NCI-H1436 (cell line): Measurements from ENCODE around the gene ZNF14.
"Not testable (repeated sequence)": the region's sequence is repeated elsewhere in the genome, so short reads cannot be mapped to it uniquely, and the experiment has no call there.

Experiments
- DNase-seq: peaks from one replicate; lab custom pipeline; 2025; lab: John Stamatoyannopoulos, UW

Gene ZNF14

GRCh38 chr19:19746286-19747213 lies 13.6 kb upstream of the ZNF14 start:
- DNase-seq = no peak

- DNase-seq = no peak
Observed at GRCh38 chr19:19745496-19746285, 12.8 kb upstream of the ZNF14 start.

DNA sequence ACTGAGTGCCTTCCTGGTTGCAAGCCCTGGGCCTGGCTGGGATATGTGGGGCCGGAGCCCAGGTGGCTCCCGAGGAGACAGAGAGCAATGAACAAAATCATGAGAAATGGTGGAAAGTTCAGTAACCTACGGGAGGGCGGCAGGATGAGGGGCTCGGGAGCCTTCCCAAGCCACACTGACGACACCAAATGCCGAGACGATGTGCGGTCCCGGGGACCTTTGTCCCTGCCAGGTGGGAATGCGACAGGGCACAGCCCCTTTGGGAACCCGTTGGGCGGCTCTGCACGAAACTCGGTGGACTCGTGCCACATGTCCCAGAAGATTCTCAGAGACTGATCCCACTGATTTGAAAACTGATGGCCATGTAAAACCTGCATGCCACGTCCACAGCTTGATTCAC lies 11.7 kb upstream of the ZNF14 start:
- no peak for DNase-seq

DNA sequence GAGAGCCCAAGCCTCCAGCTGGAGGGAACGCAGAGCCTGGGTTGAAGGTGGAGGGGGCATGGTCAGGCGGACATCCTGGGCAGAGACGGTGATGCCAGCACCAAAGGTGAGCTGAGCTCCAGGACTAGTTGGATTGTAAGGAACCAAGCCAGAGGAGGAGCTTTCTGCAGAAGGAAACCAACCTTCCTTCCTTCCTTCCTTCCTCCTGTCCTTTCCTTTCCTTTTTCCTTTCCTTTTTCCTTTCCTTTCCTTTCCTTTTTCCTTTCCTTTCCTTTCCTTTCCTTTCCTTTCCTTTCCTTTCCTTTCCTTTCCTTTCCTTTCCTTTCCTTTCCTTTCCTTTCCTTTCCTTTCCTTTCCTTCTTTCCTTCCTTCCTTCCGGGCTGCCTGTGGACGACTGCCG lies 11.0 kb upstream of the ZNF14 start:
- not testable (repeated sequence) for DNase-seq

DNA sequence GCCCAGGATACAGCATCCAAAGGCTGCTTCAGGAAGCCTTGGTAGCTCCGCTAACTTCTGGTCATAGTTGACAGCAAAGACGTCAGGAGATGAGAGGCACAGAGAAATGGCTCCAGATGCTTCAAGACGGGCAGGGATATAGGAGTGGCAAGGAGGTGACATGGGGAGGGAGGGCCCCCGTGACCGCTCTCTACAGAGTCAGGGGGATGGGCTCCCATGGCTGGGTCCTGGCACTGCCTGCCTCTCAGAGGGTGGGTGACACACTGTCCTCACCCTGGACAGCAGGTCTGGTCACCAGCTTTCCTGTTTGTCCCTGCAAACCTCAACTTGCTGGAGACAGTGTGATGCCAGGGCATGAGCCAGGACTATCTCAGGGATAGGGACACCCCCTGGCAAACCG lies 10.3 kb upstream of the ZNF14 start:
- DNase-seq = no peak

DNA sequence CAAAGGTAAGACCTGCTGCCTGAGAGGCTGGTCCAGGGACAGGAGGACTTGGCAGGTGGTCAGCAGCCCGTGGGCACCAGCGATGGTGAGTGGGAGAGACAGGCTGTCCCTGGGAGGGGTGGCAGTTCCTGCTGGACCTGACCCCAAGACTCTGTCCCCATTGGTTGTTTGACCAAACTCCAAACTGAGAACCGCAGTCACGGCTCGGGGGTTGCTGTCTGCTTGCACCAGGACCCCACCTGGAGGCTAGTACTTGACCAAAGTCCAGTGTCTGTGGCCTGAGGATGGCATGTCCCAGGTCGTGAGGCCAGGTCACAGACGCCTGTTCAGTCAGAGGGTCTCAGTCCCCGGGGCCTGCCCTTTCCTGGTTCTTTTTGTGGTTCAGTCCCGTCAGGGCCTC lies 9.9 kb upstream of the ZNF14 start:
- no peak for DNase-seq

DNA sequence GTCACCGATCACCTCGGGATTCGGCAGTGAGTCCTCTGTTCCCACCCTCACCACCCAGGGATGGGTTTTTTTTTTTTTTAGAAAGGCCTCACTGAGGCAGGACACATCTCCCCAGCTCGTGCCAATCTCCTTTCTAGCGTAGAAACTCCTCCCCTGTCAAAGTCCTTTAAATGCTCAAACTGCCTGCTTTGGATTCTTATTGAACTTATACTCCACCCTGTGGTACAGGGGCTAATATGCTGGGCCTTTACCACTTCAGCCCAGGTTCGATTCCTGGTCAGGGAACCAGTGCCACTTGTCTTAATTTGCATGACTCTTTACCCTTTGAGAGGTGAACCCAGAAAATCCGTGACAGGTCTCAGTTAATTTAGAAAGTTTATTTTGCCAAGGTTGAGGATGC lies 8.3 kb upstream of the ZNF14 start:
- DNase-seq = no peak

DNA sequence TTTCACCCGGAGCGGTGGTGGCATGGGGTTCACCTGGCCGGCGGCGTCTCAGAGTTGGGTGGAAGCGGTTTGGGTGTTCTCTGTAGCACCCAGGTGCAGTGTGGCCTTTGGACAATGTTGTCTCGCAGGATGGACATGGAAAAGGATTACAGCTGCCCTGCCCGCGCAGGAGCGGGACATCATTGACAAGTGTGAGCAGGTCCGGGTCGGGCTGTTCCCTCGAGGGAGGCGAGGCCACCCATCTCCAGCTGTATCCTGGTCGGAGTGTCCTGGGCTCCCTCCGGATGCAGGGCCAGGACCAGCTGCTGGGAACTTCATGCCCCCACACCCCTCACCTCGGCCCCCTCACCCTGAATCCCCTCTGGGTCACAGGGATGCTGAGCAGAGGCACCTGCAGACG lies 7.8 kb upstream of the ZNF14 start:
- no peak for DNase-seq

- no peak for DNase-seq
Observed at GRCh38 chr19:19738564-19738963, 5.7 kb upstream of the ZNF14 start.

DNA sequence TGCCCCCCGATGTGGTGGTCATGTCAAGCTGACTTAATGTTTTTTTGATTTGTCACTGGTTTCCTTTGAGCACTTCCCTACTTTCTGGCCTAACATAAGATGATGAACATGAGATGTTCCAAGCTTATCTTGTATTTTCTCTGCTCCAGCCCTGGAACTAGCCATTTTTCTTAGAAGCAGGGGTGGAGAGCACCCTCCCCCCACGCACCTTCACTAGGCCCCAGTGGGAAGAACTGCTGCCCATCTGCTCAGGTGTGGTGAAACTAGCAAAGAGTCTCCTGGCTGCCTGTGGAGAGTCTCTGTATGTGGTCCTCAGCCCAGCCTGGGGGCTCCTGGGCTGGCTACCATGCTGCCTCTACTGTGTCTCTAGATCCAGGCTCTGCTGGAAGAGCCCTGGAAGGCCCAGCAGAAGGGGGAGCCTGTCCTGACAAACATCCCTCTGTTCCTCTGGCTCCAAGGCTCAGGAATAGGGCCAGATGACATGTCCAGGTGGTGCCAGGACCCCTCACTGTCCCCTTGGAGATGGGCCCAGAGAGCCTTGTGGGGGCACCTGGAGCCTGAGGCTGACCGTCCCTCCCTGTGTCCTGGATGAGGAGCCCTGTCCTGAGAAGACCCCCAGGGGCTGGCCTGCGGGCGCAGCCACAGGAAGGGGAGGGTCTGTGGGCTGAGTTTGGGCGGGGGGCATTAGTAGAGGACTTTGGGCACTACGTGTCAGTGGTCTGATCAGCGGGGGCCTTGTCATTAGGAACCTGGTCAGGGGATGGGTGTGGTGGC lies 4.8 kb upstream of the ZNF14 start:
- no peak for DNase-seq

GRCh38 chr19:19721896-19722295 lies 11.0 kb downstream of the ZNF14 start:
- DNase-seq = no peak

DNA sequence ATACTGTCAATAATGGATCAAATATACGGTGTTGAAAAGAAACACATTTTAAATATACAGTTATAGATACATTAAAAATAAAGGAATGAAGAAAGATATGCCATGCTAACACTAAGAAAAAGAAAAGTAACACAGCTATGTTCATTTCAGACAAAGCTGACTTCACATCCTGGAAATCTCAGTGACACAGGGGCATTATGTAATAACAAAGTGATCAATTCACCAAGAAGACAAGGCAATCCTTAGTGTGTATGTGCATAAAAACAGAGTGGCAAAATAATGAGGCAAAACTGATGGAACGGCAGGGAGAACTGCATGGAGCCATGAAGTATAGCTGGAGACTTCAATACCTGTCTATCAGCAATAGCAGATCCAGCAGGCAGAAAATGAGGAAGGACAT lies 13.1 kb downstream of the ZNF14 start:
- DNase-seq = no peak

DNA sequence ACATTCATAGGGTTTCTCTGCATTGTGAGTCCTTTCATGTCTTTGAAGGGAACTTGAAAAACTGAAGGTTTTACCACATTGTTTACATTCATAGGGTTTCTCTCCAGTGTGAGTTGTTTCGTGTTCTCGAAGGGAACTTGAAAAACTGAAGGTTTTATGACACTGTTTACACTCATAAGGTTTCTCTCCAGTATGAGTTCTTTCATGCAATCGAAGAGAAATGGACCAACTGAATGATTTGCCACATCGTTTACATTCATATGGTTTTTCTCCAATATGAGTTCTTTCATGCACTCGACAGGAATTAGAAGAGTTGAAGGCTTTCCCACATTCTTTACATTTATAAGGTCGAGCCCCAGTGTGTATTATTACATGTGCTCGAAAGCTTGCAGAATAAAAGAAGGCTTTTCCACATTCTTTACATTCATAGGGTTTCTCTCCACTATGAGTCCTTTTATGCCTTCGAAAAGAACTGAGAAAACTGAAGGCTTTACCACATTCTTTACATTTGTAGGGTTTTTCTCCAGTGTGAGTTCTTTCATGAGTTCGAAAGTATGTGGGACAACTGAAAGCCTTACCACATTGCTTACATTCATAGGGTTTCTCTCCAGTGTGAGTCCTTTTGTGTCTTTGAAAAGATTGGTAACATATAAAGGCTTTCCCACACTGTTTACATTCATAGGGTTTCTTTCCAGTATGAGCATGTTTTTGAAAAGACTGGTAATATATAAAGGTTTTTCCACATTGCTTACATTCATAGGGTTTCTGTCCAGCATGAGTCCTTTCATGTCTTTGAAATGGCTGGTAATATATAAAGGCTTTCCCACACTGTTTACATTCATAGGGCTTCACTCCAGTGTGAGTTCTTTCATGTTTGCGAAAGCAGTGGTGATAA lies 20.7 kb downstream of the ZNF14 start:
- no peak for DNase-seq

- no peak for DNase-seq
Observed at GRCh38 chr19:19711306-19711933, 21.5 kb downstream of the ZNF14 start.

DNA sequence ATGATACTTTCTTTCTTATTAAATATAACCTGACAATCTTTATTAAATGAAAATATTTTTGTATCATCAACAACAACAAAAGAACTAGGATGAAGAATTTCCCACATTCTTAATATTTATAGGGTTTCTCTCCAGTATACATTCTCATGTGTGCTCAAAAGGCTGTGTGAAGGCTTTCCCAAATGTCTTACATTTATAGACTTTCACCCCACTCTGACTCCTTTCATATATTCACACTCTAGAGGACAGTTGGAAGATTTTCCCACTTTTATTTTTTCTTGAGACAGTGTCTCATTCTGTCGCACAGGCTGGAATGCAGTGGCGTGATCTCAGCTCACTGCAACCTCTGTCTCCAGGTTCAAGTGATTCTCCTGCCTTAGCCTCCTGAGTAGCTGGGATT lies 22.4 kb downstream of the ZNF14 start:
- DNase-seq = no peak

DNA sequence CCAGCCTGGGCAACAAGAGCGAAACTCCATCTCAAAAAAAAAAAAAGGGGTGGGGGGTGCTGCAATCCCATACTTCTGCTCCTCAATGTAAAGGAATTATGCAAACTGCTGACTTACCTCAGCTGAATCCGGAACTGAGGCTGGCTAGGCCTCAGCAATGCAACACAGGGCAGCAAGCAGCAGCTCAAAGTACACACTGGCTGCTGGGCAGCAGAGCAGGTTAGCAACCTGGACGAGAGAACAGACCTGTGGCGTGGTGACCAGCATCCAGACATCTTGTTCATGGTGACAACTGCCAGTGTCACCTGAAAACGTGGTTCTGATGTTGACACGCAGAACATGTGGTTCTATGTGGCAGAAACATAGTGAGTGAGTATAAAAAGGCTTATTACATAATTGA lies 28.1 kb downstream of the ZNF14 start:
- DNase-seq = no peak

GRCh38 chr19:19700493-19700892 lies 32.4 kb downstream of the ZNF14 start:
- DNase-seq = not testable (repeated sequence)

DNA sequence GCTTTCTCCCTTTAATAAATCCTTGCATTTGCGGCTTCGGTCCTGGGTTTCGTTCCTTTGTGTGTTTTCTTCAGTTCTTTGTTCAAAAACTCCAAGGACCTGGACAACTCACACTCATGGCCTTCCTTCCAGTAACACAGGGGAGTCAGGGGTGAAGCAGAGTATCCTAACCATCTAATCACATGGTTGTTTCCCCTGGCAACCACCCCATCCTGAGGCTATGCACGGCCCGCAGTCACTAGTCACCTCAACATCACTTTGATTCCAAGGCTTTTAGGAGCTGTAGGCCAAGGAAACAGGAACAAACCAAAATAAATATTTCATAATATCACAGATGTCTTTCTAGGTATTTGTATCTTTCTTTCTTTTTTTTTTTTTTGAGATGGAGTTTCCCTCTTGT lies 35.3 kb downstream of the ZNF14 start:
- DNase-seq = no peak

DNA sequence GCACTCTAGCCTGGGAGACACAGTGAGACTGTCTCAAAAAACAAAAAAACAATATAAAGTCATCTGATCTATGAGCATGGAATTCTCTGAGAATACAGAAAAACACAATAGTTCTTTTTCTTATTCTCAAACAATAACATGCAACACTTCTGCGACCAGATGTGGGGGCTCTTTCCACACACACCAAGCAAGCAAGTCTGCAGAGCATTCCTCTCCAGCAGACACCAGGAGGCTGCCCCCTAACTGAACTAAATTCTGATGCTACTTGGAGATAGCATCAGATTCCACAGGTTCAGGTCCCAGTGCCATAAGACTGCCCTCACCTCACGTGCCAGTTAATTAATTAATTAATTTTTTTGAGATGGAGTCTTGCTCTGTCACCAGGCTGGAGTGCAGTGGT lies 36.5 kb downstream of the ZNF14 start:
- no peak for DNase-seq

GRCh38 chr19:19691683-19692082 lies 41.2 kb downstream of the ZNF14 start:
- DNase-seq = no peak

DNA sequence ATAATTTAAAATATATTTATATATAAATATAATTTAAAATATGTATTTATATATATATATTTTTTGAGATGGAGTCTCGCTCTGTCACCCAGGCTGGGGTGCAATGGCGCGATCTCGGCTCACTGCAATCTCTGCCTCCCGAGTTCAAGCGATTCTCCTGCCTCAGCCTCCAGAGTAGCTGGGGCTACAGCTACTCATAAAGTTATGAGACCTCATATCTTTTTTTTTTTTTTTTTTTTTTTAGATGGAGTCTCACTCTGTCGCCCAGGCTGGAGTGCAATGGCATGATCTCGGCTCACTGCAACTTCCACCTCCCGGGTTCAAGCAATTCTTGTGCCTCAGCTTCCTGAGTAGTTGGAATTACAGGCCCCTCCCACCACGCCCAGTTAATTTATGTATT lies 43.9 kb downstream of the ZNF14 start:
- DNase-seq = not testable (repeated sequence)
